ENCODE measurements around the gene RBM20.
A peak's percentile ranks its signal among the peaks of the same experiment; 100 is the strongest.
"Not testable (repeated sequence)": the region's sequence is repeated elsewhere in the genome, so short reads cannot be mapped to it uniquely, and the experiment has no call there.

Gene RBM20

DNA sequence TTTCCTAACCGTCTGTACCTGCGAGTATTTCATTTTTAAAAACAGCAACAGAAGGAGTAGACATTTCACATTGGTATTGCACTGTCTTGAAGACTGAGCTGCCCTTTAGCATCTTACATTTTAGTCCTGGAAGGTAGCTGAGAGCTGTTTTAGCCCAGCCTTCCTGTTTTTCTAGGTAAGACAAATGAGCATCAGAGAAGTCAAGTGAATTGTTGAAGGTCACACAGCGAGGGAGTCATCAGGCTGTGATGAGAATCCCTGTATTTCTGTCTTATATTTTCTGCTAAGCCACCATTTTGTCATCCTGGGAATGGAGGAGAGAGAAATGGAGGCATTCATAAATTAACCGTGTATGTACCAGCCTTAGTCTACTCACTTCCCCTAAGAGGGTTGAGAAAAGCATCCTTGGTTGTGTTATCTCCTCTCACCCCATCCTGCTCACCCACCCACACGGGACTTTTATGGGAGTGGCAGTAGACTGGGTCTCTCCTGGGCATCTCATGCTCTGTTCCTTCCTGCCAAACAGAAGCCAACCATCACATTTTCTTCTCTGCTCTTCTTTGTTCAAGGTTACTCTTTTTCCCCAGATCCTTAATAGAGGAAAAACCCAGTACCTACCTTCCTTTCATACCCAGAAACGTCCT lies 8.5 kb downstream of the RBM20 start:
- H3K9me3 Mint-ChIP-seq: no peaks in the 10 kb centered on the region
- no peak overlapping the region for H3K27ac Mint-ChIP-seq
- no peaks in the 10 kb centered on the region for H3K36me3 Mint-ChIP-seq (ENCODE audit: low read depth)
- H3K27me3 Mint-ChIP-seq (ENCODE audit: low read depth): peaks cover 49% of the 10 kb centered on the region
- H3K4me1 Mint-ChIP-seq: peaks cover 47% of the 10 kb centered on the region
- H3K4me3 Mint-ChIP-seq: no peak overlapping the region
- TF ChIP-seq, protein P1, sequence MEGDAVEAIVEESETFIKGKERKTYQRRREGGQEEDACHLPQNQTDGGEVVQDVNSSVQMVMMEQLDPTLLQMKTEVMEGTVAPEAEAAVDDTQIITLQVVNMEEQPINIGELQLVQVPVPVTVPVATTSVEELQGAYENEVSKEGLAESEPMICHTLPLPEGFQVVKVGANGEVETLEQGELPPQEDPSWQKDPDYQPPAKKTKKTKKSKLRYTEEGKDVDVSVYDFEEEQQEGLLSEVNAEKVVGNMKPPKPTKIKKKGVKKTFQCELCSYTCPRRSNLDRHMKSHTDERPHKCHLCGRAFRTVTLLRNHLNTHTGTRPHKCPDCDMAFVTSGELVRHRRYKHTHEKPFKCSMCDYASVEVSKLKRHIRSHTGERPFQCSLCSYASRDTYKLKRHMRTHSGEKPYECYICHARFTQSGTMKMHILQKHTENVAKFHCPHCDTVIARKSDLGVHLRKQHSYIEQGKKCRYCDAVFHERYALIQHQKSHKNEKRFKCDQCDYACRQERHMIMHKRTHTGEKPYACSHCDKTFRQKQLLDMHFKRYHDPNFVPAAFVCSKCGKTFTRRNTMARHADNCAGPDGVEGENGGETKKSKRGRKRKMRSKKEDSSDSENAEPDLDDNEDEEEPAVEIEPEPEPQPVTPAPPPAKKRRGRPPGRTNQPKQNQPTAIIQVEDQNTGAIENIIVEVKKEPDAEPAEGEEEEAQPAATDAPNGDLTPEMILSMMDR (IDR thresholded peaks at IDR 0.05; ENCODE audit: unreplicated experiment in 3 of 3): no peak

DNA sequence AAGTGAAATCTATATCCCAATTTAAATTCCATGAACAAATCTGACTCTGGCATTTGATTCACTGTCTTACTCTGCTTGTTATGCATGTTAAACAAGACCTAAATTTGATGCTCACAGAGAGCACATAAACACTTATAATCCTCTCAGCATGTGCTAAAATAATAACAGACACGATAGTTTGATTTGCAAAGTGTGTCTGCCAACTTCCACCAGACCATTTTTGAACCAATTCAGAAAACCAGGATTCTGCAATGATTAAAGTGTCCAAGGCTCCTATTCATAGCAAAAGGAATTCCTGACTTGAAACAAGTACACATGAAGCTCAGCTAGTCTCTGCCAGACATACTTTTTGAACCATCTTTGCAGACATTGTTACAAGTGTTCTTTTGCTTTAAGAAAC lies 11.2 kb downstream of the RBM20 start:
- Mint-ChIP-seq H3K27ac (peak overlapping the region in 1 of 3 experiments; percentile 7), H3K36me3 (ENCODE audit: low read depth) (no peaks in the 10 kb centered on the region), H3K4me1 (peaks cover 26% of the 10 kb centered on the region), H3K9me3 (no peaks in the 10 kb centered on the region), H3K4me3 (no peak overlapping the region), H3K27me3 (ENCODE audit: low read depth) (peaks cover 28% of the 10 kb centered on the region)
- TF ChIP-seq, protein P1 (IDR thresholded peaks at IDR 0.05; ENCODE audit: unreplicated experiment in 3 of 3): no peak

DNA sequence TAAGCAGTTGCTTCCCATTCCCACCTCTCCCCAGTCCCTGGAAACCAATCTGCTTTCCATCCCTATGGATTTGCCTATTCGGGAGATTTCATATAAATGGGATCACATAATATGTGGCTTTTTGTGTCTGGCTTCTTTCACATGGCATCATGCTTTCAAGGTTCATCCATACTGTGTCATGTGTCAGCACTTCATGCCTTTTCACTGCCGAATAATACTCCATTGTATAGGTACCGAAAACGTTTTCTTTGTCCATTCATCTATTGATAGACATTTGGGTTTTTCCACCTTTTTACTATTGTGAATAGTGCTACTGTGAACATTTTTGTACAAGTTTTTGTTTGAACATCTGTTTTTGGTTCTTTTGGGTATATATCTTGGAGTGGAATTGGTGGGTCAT lies 12.5 kb downstream of the RBM20 start:
- no peak overlapping the region for H3K4me3 Mint-ChIP-seq
- H3K36me3 Mint-ChIP-seq (ENCODE audit: low read depth): no peaks in the 10 kb centered on the region
- peaks cover 15% of the 10 kb centered on the region for H3K4me1 Mint-ChIP-seq
- H3K27me3 Mint-ChIP-seq (ENCODE audit: low read depth): peaks cover 15% of the 10 kb centered on the region
- H3K9me3 Mint-ChIP-seq: no peaks in the 10 kb centered on the region
- TF ChIP-seq, protein P1 (IDR thresholded peaks at IDR 0.05; ENCODE audit: unreplicated experiment in 3 of 3): no peak
- no peak overlapping the region for H3K27ac Mint-ChIP-seq

DNA sequence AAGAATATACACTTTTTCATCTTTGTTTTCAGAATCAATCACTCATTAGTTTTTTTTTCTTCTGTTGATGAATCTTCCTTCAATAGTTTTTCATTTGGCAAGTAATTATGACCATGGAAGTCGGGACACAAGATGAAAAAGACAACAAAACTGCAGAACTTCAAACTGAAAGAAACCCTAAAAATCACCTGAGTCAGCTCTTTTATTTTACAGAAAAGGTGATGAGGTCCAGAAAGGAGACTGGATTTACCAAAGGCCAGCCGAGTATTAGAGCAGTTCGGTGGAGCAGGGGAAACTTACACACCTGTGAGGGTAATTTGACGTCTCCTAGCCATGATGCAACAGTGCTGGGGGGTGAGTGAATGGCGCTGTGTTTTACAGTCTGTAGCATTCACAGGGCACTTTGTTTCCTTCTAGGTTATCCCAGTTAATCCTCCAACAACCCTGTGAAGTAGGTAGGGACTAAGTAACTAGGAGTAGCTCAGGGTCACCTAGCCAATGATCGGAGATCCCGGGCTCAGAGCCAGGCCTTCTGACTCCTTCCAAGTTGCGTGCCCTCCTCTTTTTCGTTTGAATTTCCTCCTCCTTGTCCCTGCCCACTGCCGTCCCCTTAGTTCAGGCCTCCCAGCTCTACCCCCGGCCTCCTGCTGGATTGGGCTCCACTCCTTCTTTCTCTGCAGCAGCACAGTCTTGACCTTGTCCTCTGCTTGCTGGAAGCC lies 14.0 kb downstream of the RBM20 start:
- Mint-ChIP-seq H3K4me3 (no peak overlapping the region), H3K4me1 (peaks cover 12% of the 10 kb centered on the region), H3K27me3 (ENCODE audit: low read depth) (peaks cover 9% of the 10 kb centered on the region), H3K27ac (no peak overlapping the region), H3K9me3 (peaks cover under 1% of the 10 kb centered on the region), H3K36me3 (ENCODE audit: low read depth) (no peaks in the 10 kb centered on the region)
- TF ChIP-seq, protein P1 (IDR thresholded peaks at IDR 0.05; ENCODE audit: unreplicated experiment in 3 of 3): no peak

DNA sequence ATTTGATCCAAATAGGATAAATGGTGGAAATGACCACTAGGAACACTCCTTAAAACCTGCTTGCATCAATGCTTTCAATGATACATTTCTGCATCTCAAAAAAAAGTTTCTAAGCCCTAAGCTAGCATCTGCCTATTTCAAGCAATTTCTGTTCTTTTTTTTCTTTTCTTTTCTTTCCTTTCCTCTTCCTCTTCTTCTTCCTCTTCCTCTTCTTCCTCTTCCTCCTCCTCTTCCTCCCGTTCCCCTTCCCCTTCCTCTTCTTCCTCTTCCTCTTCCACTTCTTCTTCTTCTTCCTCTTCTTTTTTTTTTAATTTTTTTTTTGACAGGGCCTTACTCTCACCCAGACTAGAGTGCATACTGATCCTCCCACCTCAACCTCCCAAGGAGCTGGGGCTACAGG lies 15.4 kb downstream of the RBM20 start:
- Mint-ChIP-seq H3K27ac (no peak overlapping the region), H3K9me3 (peaks cover 2% of the 10 kb centered on the region), H3K27me3 (ENCODE audit: low read depth) (peaks cover 5% of the 10 kb centered on the region), H3K36me3 (ENCODE audit: low read depth) (no peaks in the 10 kb centered on the region), H3K4me1 (peaks cover 12% of the 10 kb centered on the region), H3K4me3 (no peak overlapping the region)
- TF ChIP-seq, protein P1 (IDR thresholded peaks at IDR 0.05; ENCODE audit: unreplicated experiment in 3 of 3): no peak

DNA sequence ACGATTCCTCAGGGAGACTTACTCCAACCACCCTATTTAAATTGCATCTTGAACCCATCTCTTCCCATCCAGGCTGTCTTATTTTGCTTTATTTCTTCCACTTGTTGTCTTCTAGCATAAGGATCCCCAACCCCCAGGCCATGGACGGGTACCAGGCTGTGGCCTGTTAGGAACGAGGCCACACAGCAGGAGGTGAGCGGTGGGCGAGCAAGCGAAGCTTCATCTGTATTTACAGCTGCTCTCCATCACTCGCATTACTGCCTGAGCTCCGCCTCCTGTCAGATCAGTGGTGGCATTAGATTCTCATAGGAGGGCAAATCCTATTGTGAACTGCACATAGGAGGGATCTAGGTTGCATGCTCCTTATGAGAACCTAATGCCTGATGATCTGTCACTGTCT lies 16.2 kb downstream of the RBM20 start:
- H3K36me3 Mint-ChIP-seq (ENCODE audit: low read depth); H3K4me3 Mint-ChIP-seq; H3K9me3 Mint-ChIP-seq; H3K27me3 Mint-ChIP-seq (ENCODE audit: low read depth); H3K27ac Mint-ChIP-seq: not testable (repeated sequence)
- peaks cover 14% of the 10 kb centered on the region for H3K4me1 Mint-ChIP-seq
